Psoas muscle (tissue), 8 donors: ENCODE measurements around the gene ESR1. TPM values are rescaled to one million over a fixed set of nuclear protein-coding genes. Genes with fewer than 3 reads are reported as not detected.

ENCODE experiments used
- ATAC-seq, 4 donors: fragments of 200-7000 bp; cut with Tn5 transposase; one replicate each; pipeline ENCODE4 v1.9.1; 2020; ENCODE audit warnings: moderate library complexity in 3 of 4, mild to moderate bottlenecking in 2 of 4
- DNase-seq, 2 donors: peaks; one replicate each; pipeline ENCODE4 v3.0.0-alpha.2; 2020
- H3K27ac ChIP-seq: fragments of 200-600 bp; one replicate; pipeline ENCODE4 v1.8.0; 2022
- H3K27me3 ChIP-seq, 3 donors: fragments of 200-600 bp in 1 of 3; one replicate each; pipeline versions ENCODE4 v1.6.1 to v1.8.0; 2013 to 2022; ENCODE audit warnings: low read length in 2 of 3, mild to moderate bottlenecking in 2 of 3, moderate library complexity in 1 of 3; ENCODE audit not compliant: insufficient read depth in 3 of 3
- H3K36me3 ChIP-seq, 2 donors: fragments of 200-600 bp in 1 of 2; one replicate each; pipeline versions ENCODE4 v1.6.1 to v1.8.0; 2013 to 2022; ENCODE audit warnings: low read depth in 1 of 2, mild to moderate bottlenecking in 1 of 2, moderate library complexity in 1 of 2; ENCODE audit not compliant: insufficient read depth in 1 of 2
- H3K4me1 ChIP-seq: fragments of 200-600 bp; one replicate; pipeline ENCODE4 v1.8.0; 2022
- H3K4me3 ChIP-seq: fragments of 200-600 bp; one replicate; pipeline ENCODE4 v1.8.0; 2022; ENCODE audit warnings: mild to moderate bottlenecking
- H3K9me3 ChIP-seq: fragments of 200-600 bp; one replicate; pipeline ENCODE4 v1.8.0; 2022
- CTCF ChIP-seq: fragments of 200-600 bp; IDR thresholded peaks from one replicate; pipeline ENCODE4 v1.8.0; 2022; ENCODE audit warnings: antibody characterized with exemption
- WGBS, 3 donors: extraction: QIAGEN DNeasy Blood & Tissue Kit; methylation state at CpG; one replicate each; pipeline versions ENCODE4 v1.1.6 to v1.1.7; 2013; 5-methylcytosine and 5-hydroxymethylcytosine counted together
- intact Hi-C, 2 donors: fragments of 100-400 bp; cut with DNase I; formaldehyde crosslinking; loops; one replicate each; pipeline versions ENCODE4 v1.11.0 to v1.14.2; 2022
- polyA plus RNA-seq, 3 donors: library from polyadenylated mRNA; stranded (reverse); fragments of 200-250 nt; gene quantifications; one replicate each; pipeline ENCODE4 v1.2.3, GENCODE V29; 2013
- total RNA-seq, 4 donors: library from RNA; stranded (reverse); fragmentation: NEBNext Ultra II Directional in 2 of 4; extraction: Animal tissue kit (Norgen Biotek cat#: 25700) in 2 of 4; gene quantifications; one replicate each; pipeline versions ENCODE4 v1.2.1 to v1.2.4, GENCODE V29; 2021 to 2023
- donor health status: healthy with polysubstance abuse.
- donor health status: DM: no; HTN: no; CAD: no; lungs with moderate emphysema.
- donor health status: Bipolar disorder and iron deficiency.
- donor health status: healthy.
- donor health status: DM: yes; HTN: yes; CAD: no.
- donor health status: DM: no; HTN: no; CAD: no.
- donor health status: DM: no; HTN: no; CAD: no.
- donor health status: DM: yes; HTN: yes; CAD: no.

Gene ESR1
- total and polyA plus RNA-seq, 7 donors: 0.42 to 4.4 (median 1.5) TPM

GRCh38 chr6:152086223-152086873, 278.9 kb downstream of the ESR1 start:
- DNase-seq (no peak), ATAC-seq (no peak)
- H3K27me3 ChIP-seq: no peaks in the 10 kb centered on the region
- H3K4me3 ChIP-seq: no peak overlapping the region
- 88 to 95% (median 88%) methylated on average over 3 of the region's 3 CpGs for WGBS, 3 donors
- no peak overlapping the region for H3K27ac ChIP-seq
- no peak for TF ChIP-seq CTCF
- intact Hi-C loops: loop anchor here in 1 of 2 donors (5.0 kb wide), 1 partner anchor 619 kb away; no protein-coding TSS in a partner anchor
- no peaks in the 10 kb centered on the region for H3K36me3 ChIP-seq
- no peaks in the 10 kb centered on the region for H3K9me3 ChIP-seq
- peaks cover 21% of the 10 kb centered on the region for H3K4me1 ChIP-seq

GRCh38 chr6:152087096-152087495, 279.6 kb downstream of the ESR1 start:
- Histone ChIP-seq H3K9me3 (no peaks in the 10 kb centered on the region), H3K27me3 (no peaks in the 10 kb centered on the region), H3K4me3 (no peak overlapping the region), H3K36me3 (no peaks in the 10 kb centered on the region), H3K4me1 (peaks cover 26% of the 10 kb centered on the region), H3K27ac (no peak overlapping the region)
- 80 to 84% (median 83%) methylated on average over 2 of the region's 2 CpGs for WGBS, 3 donors
- no peak for DNase-seq
- ATAC-seq: no peak
- no peak for TF ChIP-seq CTCF
- intact Hi-C loops: loop anchor here in 1 of 2 donors (5.0 kb wide), 1 partner anchor 620 kb away; no protein-coding TSS in a partner anchor

- peaks cover 30% of the 10 kb centered on the region for H3K4me1 ChIP-seq
- no peaks in the 10 kb centered on the region for H3K36me3 ChIP-seq
- ATAC-seq (no peak), DNase-seq (no peak)
- no peaks in the 10 kb centered on the region for H3K27me3 ChIP-seq
- no peak overlapping the region for H3K27ac ChIP-seq
- no peak for TF ChIP-seq CTCF
- 14 to 26% (median 23%) methylated on average over 1 of the region's 1 CpG for WGBS, 3 donors
- no peak overlapping the region for H3K4me3 ChIP-seq
- intact Hi-C loops: loop anchor here in 1 of 2 donors (5.0 kb wide), 1 partner anchor 620 kb away; no protein-coding TSS in a partner anchor
- H3K9me3 ChIP-seq: no peaks in the 10 kb centered on the region
Measured at GRCh38 chr6:152087701-152088100, 280.2 kb downstream of the ESR1 start.

GRCh38 chr6:152089992-152090391, 282.5 kb downstream of the ESR1 start:
- WGBS, 3 donors: 63 to 78% (median 74%) methylated on average over 7 of the region's 7 CpGs
- no peak for TF ChIP-seq CTCF
- no peaks in the 10 kb centered on the region for H3K9me3 ChIP-seq
- no peaks in the 10 kb centered on the region for H3K27me3 ChIP-seq
- H3K4me1 ChIP-seq: peaks cover 34% of the 10 kb centered on the region
- no peak overlapping the region for H3K4me3 ChIP-seq
- ATAC-seq (peak; percentile 60 to 77 (median 72)), DNase-seq (peak; percentile 57 to 66)
- intact Hi-C loops: loop anchor here (2.0 to 10.0 kb wide), 3 partner anchors 19 to 623 kb away; partner anchors contain the start of gene ESR1 (in 1 of the 2)
- H3K36me3 ChIP-seq: no peaks in the 10 kb centered on the region
- H3K27ac ChIP-seq: no peak overlapping the region
